OCI-LY7 (cell line): Measurements from ENCODE around the gene DGCR2. TPM values are rescaled to one million over a fixed set of nuclear protein-coding genes. Genes with fewer than 3 reads are reported as not detected.

Source experiments
- BruUV-seq: library from RNA; stranded (reverse); fragments of 400-500 nt; replicated peaks from 2 replicates; lab custom pipeline; 2021; lab: Mats Ljungman, UMichigan
- CTCF ChIA-PET: fragments of 300-600 bp; sonication (Branson Sonifier 250); formaldehyde crosslinking; loops from one replicate; lab custom pipeline; 2022; ENCODE audit warnings: antibody characterized with exemption; ENCODE audit not compliant: unreplicated experiment; lab: Charles Lee
- POLR2A ChIA-PET: fragments of 300-600 bp; sonication (Branson Sonifier 250); formaldehyde crosslinking; loops from one replicate; lab custom pipeline; 2022; ENCODE audit warnings: antibody characterized with exemption; lab: Charles Lee
- DNase-seq: peaks from one replicate; pipeline ENCODE4 v3.0.0-alpha.2; 2015; ENCODE audit warnings: low spot score
- H2AFZ ChIP-seq: fragments of 200-600 bp; sonication (generic), shearing (Covaris generic); 2 replicates; pipeline ENCODE4 v1.6.1; 2014; ENCODE audit warnings: mild to moderate bottlenecking, antibody characterized with exemption, low read length, moderate library complexity
- H3K27ac ChIP-seq: fragments of 200-600 bp; sonication (generic); 2 replicates; pipeline ENCODE4 v1.5.1; 2014; ENCODE audit warnings: mixed run types, low read depth, mild to moderate bottlenecking, moderate library complexity, low read length, inconsistent platforms; ENCODE audit not compliant: poor library complexity, severe bottlenecking
- H3K36me3 ChIP-seq: fragments of 200-600 bp; sonication (generic); 2 replicates; pipeline ENCODE4 v1.6.1; 2014; ENCODE audit warnings: mild to moderate bottlenecking, antibody characterized with exemption, low read length, moderate library complexity, mixed read lengths; ENCODE audit not compliant: insufficient read depth
- H3K4me1 ChIP-seq: fragments of 200-600 bp; sonication (generic); 2 replicates; pipeline ENCODE4 v1.5.1; 2014; ENCODE audit warnings: mild to moderate bottlenecking, low read length; ENCODE audit not compliant: insufficient read depth, poor library complexity, severe bottlenecking
- H3K4me2 ChIP-seq: fragments of 200-600 bp; sonication (generic); 2 replicates; pipeline ENCODE4 v1.6.1; 2014; ENCODE audit warnings: mild to moderate bottlenecking, low read length
- H3K4me3 ChIP-seq: fragments of 200-600 bp; sonication (generic); 2 replicates; pipeline ENCODE4 v1.5.1; 2014; ENCODE audit warnings: mild to moderate bottlenecking, low read depth, low read length; ENCODE audit not compliant: poor library complexity, severe bottlenecking
- H3K79me2 ChIP-seq: fragments of 200-600 bp; sonication (generic); 2 replicates; pipeline ENCODE4 v1.6.1; 2016; ENCODE audit warnings: low read depth, mild to moderate bottlenecking, low read length, moderate library complexity, mixed read lengths; ENCODE audit not compliant: insufficient read depth
- H3K9me2 ChIP-seq: fragments of 200-600 bp; sonication (generic); 2 replicates; pipeline ENCODE4 v1.6.1; 2016; ENCODE audit warnings: mild to moderate bottlenecking, low read length, mixed read lengths; ENCODE audit not compliant: insufficient read depth
- H3K9me3 ChIP-seq: fragments of 200-600 bp; sonication (generic); 2 replicates; pipeline ENCODE4 v1.6.1; 2014; ENCODE audit warnings: mild to moderate bottlenecking, mixed run types, low read length, mixed read lengths
- H4K20me1 ChIP-seq: fragments of 200-600 bp; sonication (generic); 2 replicates; pipeline ENCODE4 v1.6.1; 2014; ENCODE audit warnings: mild to moderate bottlenecking, antibody characterized with exemption, low read length, moderate library complexity, mixed read lengths; ENCODE audit not compliant: insufficient read depth
- EZH2phosphoT487 ChIP-seq: fragments of 200-600 bp; sonication (generic); IDR thresholded peaks from 2 replicates; pipeline ENCODE4 v1.6.1; 2018; ENCODE audit warnings: low read depth, borderline replicate concordance, mild to moderate bottlenecking, mixed run types, antibody characterized with exemption, low read length, moderate library complexity, mixed read lengths
- intact Hi-C: fragments of 100-400 bp; cut with micrococcal nuclease; formaldehyde crosslinking; loops from one replicate; pipeline ENCODE4 v1.10.0; 2022; ENCODE audit not compliant: unreplicated experiment
- total RNA-seq, 2 experiments: library from RNA; depleted of rRNA in 1 of 2; stranded (reverse); fragments of >200 nt in 1 of 2; shearing (Covaris generic) in 1 of 2; gene quantifications; 2 replicates each; pipeline ENCODE4 v1.2.3, GENCODE V29; 2014 to 2022
- TF ChIP-seq, protein P1 (sequence below): fragments of 200-600 bp; sonication (generic); conservative IDR thresholded peaks from 2 replicates; pipeline ENCODE4 v1.5.1; 2014; ENCODE audit warnings: mild to moderate bottlenecking, antibody characterized with exemption, low read length, moderate library complexity, mixed read lengths

Gene DGCR2
- total RNA-seq, 2 experiments from 2014 or later = 27.6 to 29.7 TPM

DNA sequence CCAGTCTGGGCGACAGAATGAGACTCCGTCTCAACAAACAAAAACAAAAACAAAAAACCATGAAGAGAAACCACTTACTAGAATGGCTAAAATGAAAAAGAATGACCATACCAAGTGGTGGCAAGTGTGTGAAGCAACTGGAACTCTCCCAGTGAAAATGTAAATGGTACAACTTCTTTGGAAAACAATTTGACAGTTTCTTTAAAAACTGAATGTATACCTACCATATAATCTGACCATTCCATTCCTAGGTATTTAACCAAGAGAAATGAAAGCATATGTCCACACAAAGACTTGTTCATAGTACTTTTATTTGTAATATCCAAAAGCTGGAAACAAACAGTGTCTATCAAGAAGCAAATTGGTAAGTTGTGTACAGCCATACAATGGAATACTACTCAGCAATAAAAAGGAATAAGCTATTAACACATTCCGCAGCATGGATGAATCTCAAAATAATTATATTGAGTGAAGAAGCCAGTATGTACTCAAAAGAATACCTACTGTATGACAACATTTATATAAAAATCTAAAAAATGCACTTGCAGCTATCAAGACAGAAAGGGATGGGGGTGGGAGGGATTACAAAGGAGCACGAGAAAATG, 27.7 kb downstream of the DGCR2 start:
- Histone ChIP-seq H4K20me1 (peaks cover 3% of the 10 kb centered on the region; the same call in 1 of the 2 replicates), H2AFZ (no peak overlapping the region), H3K4me1 (no peaks in the 10 kb centered on the region), H3K36me3 (peaks cover 15% of the 10 kb centered on the region; the same call in 1 of the 2 replicates), H3K4me2 (no peak overlapping the region), H3K4me3 (no peak overlapping the region), H3K9me2 (no peaks in the 10 kb centered on the region), H3K27ac (no peak overlapping the region), H3K9me3 (no peaks in the 10 kb centered on the region), H3K79me2 (peaks cover 6% of the 10 kb centered on the region; the same call in 1 of the 2 replicates)
- intact Hi-C loops = no loop called here
- ChIA-PET CTCF (no interaction called here), POLR2A (interaction anchor here (0.6 to 1.1 kb wide), 2 partner anchors 9 to 24 kb away, joined by 4 read pairs; no protein-coding TSS in a partner anchor)
- no peak for DNase-seq
- no peak for TF ChIP-seq EZH2phosphoT487
- TF ChIP-seq, protein P1, sequence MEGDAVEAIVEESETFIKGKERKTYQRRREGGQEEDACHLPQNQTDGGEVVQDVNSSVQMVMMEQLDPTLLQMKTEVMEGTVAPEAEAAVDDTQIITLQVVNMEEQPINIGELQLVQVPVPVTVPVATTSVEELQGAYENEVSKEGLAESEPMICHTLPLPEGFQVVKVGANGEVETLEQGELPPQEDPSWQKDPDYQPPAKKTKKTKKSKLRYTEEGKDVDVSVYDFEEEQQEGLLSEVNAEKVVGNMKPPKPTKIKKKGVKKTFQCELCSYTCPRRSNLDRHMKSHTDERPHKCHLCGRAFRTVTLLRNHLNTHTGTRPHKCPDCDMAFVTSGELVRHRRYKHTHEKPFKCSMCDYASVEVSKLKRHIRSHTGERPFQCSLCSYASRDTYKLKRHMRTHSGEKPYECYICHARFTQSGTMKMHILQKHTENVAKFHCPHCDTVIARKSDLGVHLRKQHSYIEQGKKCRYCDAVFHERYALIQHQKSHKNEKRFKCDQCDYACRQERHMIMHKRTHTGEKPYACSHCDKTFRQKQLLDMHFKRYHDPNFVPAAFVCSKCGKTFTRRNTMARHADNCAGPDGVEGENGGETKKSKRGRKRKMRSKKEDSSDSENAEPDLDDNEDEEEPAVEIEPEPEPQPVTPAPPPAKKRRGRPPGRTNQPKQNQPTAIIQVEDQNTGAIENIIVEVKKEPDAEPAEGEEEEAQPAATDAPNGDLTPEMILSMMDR = no peak
- no TSS peak for BruUV-seq

DNA sequence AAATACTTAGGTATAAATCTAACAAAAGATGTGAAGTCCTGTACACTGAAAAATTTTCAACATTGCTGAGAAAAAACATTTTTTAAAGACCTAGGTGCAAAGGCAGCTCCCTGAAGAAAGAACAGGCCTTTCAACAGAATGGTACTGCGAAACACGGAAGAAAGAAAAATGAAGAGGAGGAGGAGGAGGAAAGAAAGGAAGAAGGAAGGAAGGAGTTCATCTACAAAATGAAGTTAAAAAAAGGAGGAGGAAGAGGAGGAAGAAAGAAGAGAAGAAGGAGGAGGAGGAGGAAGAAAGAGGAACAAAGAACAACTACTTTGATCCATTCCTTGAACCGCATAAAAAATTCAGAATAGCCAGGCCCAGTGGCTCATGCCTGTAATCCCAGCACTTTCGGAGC, 29.5 kb downstream of the DGCR2 start:
- H3K27ac ChIP-seq = no peak overlapping the region
- no peaks in the 10 kb centered on the region for H3K9me3 ChIP-seq
- DNase-seq = no peak
- no peak overlapping the region for H3K4me2 ChIP-seq
- ChIA-PET CTCF (no interaction called here), POLR2A (no interaction called here)
- H3K4me3 ChIP-seq = no peak overlapping the region
- no peaks in the 10 kb centered on the region for H3K9me2 ChIP-seq
- TF ChIP-seq EZH2phosphoT487 = no peak
- TF ChIP-seq, protein P1 = no peak
- intact Hi-C loops = no loop called here
- H3K36me3 ChIP-seq = peaks cover 6% of the 10 kb centered on the region; the same call in 1 of the 2 replicates
- no TSS peak for BruUV-seq
- no peaks in the 10 kb centered on the region; the same call in 1 of the 2 replicates for H4K20me1 ChIP-seq
- H3K79me2 ChIP-seq = peaks cover 6% of the 10 kb centered on the region; the same call in 1 of the 2 replicates
- no peak overlapping the region for H2AFZ ChIP-seq
- H3K4me1 ChIP-seq = no peaks in the 10 kb centered on the region

DNA sequence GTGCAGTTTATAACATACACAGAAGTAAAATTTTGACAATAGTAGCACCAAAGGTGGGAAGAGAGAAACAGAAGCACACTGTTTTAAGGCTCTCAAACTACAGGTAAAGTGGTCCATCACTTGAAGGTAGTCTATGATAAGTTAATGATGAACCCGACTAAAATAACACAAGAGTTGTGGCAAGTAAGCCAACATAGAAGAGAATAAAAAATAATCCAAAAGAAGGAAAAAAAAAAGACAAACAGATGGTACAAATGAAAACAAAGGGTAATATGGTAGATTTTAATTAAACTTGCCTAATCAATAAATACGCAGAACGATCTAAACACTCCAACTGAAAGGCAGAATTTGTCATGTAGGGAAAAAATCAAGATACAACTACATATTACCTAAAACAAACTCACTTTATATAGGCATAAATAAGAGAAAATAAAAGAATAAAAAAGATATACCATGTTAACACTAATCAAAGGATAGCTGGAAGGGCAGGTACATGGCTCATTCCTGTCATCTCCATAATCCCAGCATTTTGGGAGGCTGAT, 31.6 kb downstream of the DGCR2 start:
- Histone ChIP-seq H3K9me3 (no peaks in the 10 kb centered on the region), H3K4me1 (peaks cover 15% of the 10 kb centered on the region), H4K20me1 (0 out of 2 replicates have a peak, but pooled peaks cover 3% of the 10 kb centered on the region), H3K4me3 (no peak overlapping the region), H3K27ac (no peak overlapping the region), H3K79me2 (peaks cover under 1% of the 10 kb centered on the region; the same call in 1 of the 2 replicates), H3K36me3 (peaks cover 3% of the 10 kb centered on the region; the same call in 1 of the 2 replicates), H2AFZ (no peak overlapping the region), H3K4me2 (no peak overlapping the region), H3K9me2 (no peaks in the 10 kb centered on the region)
- intact Hi-C loops = no loop called here
- BruUV-seq = no TSS peak
- no peak for DNase-seq
- TF ChIP-seq, protein P1 = no peak
- no peak for TF ChIP-seq EZH2phosphoT487
- POLR2A ChIA-PET = interaction anchor here (0.6 kb wide), 2 partner anchors 35 to 1412 kb away, joined by 3 to 4 read pairs; no protein-coding TSS in a partner anchor
- CTCF ChIA-PET = no interaction called here
